Transverse colon (tissue), 4 donors: ENCODE results near the gene ERC2.

ENCODE experiments used
- EP300 ChIP-seq: sonication (generic); formaldehyde crosslinking; IDR thresholded peaks from one replicate; pipeline ENCODE4 v1.6.1; 2017; ENCODE audit warnings: antibody characterized with exemption, low read depth
- POLR2A ChIP-seq: fragments of 450-650 bp; IDR thresholded peaks from one replicate; pipeline ENCODE4 v1.6.1; 2016; ENCODE audit warnings: antibody characterized with exemption, mild to moderate bottlenecking, moderate library complexity
- POLR2AphosphoS5 ChIP-seq, 3 donors: sonication (generic); formaldehyde crosslinking; IDR thresholded peaks; one replicate each; pipeline ENCODE4 v1.6.1; 2016; ENCODE audit warnings: antibody characterized with exemption in 3 of 3
- TF ChIP-seq, protein P1 (sequence below), 5 experiments: fragments of 200-600 bp in 3 of 5; fragments of 450-650 bp in 2 of 5; sonication (generic) in 3 of 5; IDR thresholded peaks; 1 replicate in 2 of 5; 2 replicates in 3 of 5; pipeline ENCODE4 v1.5.1; 2016 to 2017; ENCODE audit warnings: antibody characterized with exemption in 5 of 5, inconsistent platforms in 3 of 5, mild to moderate bottlenecking in 2 of 5, moderate library complexity in 1 of 5

- TF ChIP-seq, protein P1, sequence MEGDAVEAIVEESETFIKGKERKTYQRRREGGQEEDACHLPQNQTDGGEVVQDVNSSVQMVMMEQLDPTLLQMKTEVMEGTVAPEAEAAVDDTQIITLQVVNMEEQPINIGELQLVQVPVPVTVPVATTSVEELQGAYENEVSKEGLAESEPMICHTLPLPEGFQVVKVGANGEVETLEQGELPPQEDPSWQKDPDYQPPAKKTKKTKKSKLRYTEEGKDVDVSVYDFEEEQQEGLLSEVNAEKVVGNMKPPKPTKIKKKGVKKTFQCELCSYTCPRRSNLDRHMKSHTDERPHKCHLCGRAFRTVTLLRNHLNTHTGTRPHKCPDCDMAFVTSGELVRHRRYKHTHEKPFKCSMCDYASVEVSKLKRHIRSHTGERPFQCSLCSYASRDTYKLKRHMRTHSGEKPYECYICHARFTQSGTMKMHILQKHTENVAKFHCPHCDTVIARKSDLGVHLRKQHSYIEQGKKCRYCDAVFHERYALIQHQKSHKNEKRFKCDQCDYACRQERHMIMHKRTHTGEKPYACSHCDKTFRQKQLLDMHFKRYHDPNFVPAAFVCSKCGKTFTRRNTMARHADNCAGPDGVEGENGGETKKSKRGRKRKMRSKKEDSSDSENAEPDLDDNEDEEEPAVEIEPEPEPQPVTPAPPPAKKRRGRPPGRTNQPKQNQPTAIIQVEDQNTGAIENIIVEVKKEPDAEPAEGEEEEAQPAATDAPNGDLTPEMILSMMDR (IDR thresholded peaks at IDR 0.05): no peak
- TF ChIP-seq POLR2A (no peak), EP300 (no peak), POLR2AphosphoS5 (IDR thresholded peaks at IDR 0.05) (no peak)
These were observed 777.1 kb downstream of the ERC2 start for GRCh38 chr3:55691141-55691540.
